Lower lobe of right lung (tissue), 2 donors: ENCODE data around the gene BLM. TPM values are rescaled to one million over a fixed set of nuclear protein-coding genes. Genes with fewer than 3 reads are reported as not detected.
"Not testable (repeated sequence)": the region's sequence is repeated elsewhere in the genome, so short reads cannot be mapped to it uniquely, and the experiment has no call there.

ENCODE experiments used
- ATAC-seq, 2 donors: fragments of 200-7000 bp; cut with Tn5 transposase; one replicate each; pipeline ENCODE4 v1.9.1; 2020 to 2022; ENCODE audit warnings: mild to moderate bottlenecking in 2 of 2, moderate library complexity in 2 of 2
- DNase-seq: peaks from one replicate; pipeline ENCODE4 v3.0.0-alpha.2; 2020
- H3K27ac ChIP-seq: fragments of 200-600 bp; one replicate; pipeline ENCODE4 v1.8.0; 2022
- H3K27me3 ChIP-seq: fragments of 200-600 bp; one replicate; pipeline ENCODE4 v1.8.0; 2022; ENCODE audit warnings: low read depth
- H3K36me3 ChIP-seq: fragments of 200-600 bp; one replicate; pipeline ENCODE4 v1.8.0; 2022; ENCODE audit warnings: mild to moderate bottlenecking
- H3K4me1 ChIP-seq: fragments of 200-600 bp; one replicate; pipeline ENCODE4 v1.8.0; 2022
- H3K4me3 ChIP-seq: fragments of 200-600 bp; one replicate; pipeline ENCODE4 v1.8.0; 2022; ENCODE audit warnings: mild to moderate bottlenecking
- H3K9me3 ChIP-seq: fragments of 200-600 bp; one replicate; pipeline ENCODE4 v1.8.0; 2022
- intact Hi-C: fragments of 100-400 bp; cut with DNase I; formaldehyde crosslinking; loops from one replicate; pipeline ENCODE4 v1.11.0; 2022
- long read RNA-seq: library from polyadenylated mRNA; unstranded; transcript quantifications from one replicate; pipeline ENCODE4 v2.0.0, GENCODE V29; 2021
- total RNA-seq: library from RNA; stranded (reverse); fragmentation: NEBNext Ultra II Directional; extraction: Animal tissue kit (Norgen Biotek cat#: 25700); gene quantifications from one replicate; pipeline ENCODE4 v1.2.1, GENCODE V29; 2021
- TF ChIP-seq, protein P1 (sequence below): fragments of 200-600 bp; IDR thresholded peaks from one replicate; pipeline ENCODE4 v1.8.0; 2022; ENCODE audit warnings: antibody characterized with exemption, mild to moderate bottlenecking
- donor health status: DM: no; HTN: yes; CAD: no; lungs with severe emphysema.

Gene BLM
- 2.0 TPM for total RNA-seq
- long read RNA-seq, full-length matches to known transcripts: 1 of 2 reads
- long read RNA-seq, partial matches to known transcripts: 0 of 2 reads
- long read RNA-seq, other reads (novel, unspliced or antisense): 1 of 2 reads

- TF ChIP-seq, protein P1, sequence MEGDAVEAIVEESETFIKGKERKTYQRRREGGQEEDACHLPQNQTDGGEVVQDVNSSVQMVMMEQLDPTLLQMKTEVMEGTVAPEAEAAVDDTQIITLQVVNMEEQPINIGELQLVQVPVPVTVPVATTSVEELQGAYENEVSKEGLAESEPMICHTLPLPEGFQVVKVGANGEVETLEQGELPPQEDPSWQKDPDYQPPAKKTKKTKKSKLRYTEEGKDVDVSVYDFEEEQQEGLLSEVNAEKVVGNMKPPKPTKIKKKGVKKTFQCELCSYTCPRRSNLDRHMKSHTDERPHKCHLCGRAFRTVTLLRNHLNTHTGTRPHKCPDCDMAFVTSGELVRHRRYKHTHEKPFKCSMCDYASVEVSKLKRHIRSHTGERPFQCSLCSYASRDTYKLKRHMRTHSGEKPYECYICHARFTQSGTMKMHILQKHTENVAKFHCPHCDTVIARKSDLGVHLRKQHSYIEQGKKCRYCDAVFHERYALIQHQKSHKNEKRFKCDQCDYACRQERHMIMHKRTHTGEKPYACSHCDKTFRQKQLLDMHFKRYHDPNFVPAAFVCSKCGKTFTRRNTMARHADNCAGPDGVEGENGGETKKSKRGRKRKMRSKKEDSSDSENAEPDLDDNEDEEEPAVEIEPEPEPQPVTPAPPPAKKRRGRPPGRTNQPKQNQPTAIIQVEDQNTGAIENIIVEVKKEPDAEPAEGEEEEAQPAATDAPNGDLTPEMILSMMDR: peak; percentile 51
- intact Hi-C loops: no loop called here
- peak; percentile 96 for DNase-seq
- Histone ChIP-seq H3K36me3 (no peaks in the 10 kb centered on the region), H3K4me1 (peaks cover 14% of the 10 kb centered on the region), H3K27ac (peak within 1 kb of the TSS; percentile 95), H3K27me3 (no peaks in the 10 kb centered on the region), H3K9me3 (no peaks in the 10 kb centered on the region), H3K4me3 (peak within 1 kb of the TSS; percentile 68)
- ATAC-seq: peak; percentile 100
These were observed at the start of gene BLM for GRCh38 chr15:90716976-90717821. TSS of gene BLM (plus strand) at chr15:90717346. CDS start at chr15:90747393, 30,047 bp downstream.

DNA sequence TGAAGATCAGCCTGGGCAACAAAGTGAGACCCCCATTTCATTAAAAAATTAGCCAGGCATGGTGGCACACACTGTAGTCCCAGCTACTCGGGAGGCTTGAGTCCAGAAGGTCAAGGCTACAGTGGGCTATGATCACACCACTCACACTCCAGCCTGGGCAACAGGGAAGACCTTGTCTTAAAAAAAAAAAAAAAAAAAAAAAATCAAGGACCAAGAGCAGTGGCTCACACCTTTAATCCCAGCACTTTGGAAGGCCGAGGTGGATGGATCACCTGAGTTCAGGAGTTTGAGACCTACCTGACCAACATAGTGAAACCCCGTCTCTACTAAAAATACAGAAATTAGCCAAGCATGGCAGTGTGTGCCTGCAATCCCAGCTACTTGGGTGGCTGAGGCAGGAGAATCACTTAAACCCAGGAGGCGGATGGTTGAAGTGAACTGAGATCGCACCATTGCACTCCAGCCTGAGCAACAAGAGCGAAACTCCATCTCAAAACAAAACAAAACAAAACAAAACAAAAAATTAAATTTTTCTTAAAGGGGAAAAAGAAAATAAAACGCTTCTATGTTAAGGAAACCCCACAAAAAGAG is 49.3 kb upstream of the BLM start:
- H3K27me3 ChIP-seq, intact Hi-C loops, H3K27ac ChIP-seq, H3K4me3 ChIP-seq, DNase-seq, ATAC-seq, H3K9me3 ChIP-seq, H3K36me3 ChIP-seq: not testable (repeated sequence)
- peaks cover 12% of the 10 kb centered on the region for H3K4me1 ChIP-seq

DNA sequence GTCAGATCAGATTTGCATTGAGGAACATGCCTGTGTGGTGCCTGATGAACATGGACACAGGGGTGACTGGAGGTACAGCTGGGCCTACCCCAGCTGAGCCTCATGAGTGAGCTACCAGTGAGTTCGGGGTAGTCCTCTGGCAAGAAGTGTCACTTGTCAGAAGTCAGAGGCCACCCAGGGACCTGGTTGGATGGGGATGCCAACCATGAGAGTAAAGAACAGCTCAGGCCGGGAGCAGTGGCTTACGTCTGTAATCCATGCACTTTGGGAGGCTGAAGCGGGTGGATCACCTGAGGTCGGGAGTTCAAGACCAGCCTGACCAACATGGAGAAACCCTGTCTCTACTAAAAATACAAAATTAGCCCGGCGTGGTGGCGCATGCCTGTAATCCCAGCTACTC is 46.5 kb upstream of the BLM start:
- intact Hi-C loops, H3K4me1 ChIP-seq, H3K27ac ChIP-seq, H3K4me3 ChIP-seq, H3K27me3 ChIP-seq, H3K9me3 ChIP-seq, ATAC-seq, H3K36me3 ChIP-seq, DNase-seq: not testable (repeated sequence)

DNA sequence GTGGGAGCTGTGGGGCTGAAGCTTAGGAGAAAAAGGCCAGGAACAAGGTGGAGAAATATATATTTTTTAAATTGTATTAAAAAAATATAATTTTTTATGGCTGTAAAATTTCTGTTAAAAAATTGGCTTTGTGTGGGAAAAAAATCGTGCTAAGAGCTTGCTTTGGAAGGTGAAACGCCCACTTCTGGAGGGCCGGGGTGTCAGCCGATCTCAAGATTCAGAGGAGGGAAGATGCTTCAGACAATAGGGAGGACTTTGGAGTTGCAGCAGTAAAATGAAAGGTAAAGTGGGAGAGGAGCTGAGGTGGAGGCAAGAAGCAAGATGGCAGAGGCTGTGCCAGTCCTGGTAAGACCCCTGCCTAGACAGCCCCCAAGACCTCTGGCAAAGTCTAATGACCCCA is 45.9 kb upstream of the BLM start:
- ATAC-seq: no peak
- intact Hi-C loops: no loop called here
- TF ChIP-seq, protein P1: no peak
- H3K9me3 ChIP-seq: no peaks in the 10 kb centered on the region
- DNase-seq: no peak
- no peak overlapping the region for H3K4me3 ChIP-seq
- H3K27ac ChIP-seq: no peak overlapping the region
- no peaks in the 10 kb centered on the region for H3K27me3 ChIP-seq
- H3K36me3 ChIP-seq: no peaks in the 10 kb centered on the region
- peaks cover under 1% of the 10 kb centered on the region for H3K4me1 ChIP-seq

DNA sequence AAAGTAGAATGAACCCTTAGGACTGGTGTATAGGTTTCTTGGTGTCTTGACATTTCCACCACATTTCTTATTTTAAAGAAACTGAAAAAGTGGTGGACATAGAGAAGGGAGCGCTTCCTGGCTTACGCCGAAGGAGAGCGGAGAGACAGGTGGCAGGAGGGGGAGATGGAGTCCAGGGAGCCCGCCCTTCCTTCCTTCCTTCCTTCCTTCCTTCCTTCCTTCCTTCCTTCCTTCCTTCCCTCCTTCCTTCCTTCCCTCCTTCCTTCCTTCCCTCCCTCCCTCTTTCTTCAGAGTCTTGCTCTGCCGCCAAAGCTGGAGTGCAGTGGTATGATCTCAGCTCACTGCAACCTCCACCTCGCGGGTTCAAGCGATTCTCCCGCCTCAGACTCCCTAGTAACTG is 43.8 kb upstream of the BLM start:
- H3K27ac ChIP-seq, H3K4me1 ChIP-seq, H3K4me3 ChIP-seq, ATAC-seq, DNase-seq, H3K9me3 ChIP-seq, intact Hi-C loops, H3K36me3 ChIP-seq, H3K27me3 ChIP-seq: not testable (repeated sequence)

- TF ChIP-seq, protein P1: no peak
- Histone ChIP-seq H3K27ac (no peak overlapping the region), H3K27me3 (no peaks in the 10 kb centered on the region), H3K36me3 (no peaks in the 10 kb centered on the region), H3K4me3 (no peak overlapping the region), H3K9me3 (no peaks in the 10 kb centered on the region), H3K4me1 (no peaks in the 10 kb centered on the region)
- intact Hi-C loops: no loop called here
- no peak for DNase-seq
- no peak for ATAC-seq
These were observed 42.7 kb upstream of the BLM start for GRCh38 chr15:90674476-90674875.

DNA sequence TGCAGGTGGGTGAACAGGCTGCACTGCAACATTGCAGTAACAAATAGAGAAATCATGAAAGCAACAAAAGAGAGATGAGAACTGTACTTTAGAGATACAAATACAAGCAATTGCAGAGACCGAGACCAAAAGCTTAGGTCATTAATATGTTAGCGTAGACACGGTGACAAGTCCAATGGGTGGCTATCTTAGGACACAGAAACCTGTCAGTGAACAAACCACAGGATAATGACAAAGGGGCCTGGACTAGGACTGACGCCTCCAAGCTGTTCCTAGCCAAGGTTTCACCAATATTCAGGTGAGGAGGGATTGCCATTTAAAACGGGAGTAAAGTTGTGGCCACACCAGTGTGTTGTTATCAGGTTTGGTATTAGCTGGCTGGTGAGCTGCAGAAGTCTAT is 41.7 kb upstream of the BLM start:
- ATAC-seq (no peak), DNase-seq (no peak)
- Histone ChIP-seq H3K27me3 (no peaks in the 10 kb centered on the region), H3K4me3 (no peak overlapping the region), H3K9me3 (no peaks in the 10 kb centered on the region), H3K36me3 (no peaks in the 10 kb centered on the region), H3K27ac (no peak overlapping the region), H3K4me1 (peaks cover 7% of the 10 kb centered on the region)
- intact Hi-C loops: no loop called here
- TF ChIP-seq, protein P1: no peak
